ENCODE measurements around the gene FAM98B. TPM values are rescaled to one million over a fixed set of nuclear protein-coding genes. Genes with fewer than 3 reads are reported as not detected.

The FAM98B gene
- total RNA-seq, result 6.7 and 7.2 TPM in 2 replicates

DNA sequence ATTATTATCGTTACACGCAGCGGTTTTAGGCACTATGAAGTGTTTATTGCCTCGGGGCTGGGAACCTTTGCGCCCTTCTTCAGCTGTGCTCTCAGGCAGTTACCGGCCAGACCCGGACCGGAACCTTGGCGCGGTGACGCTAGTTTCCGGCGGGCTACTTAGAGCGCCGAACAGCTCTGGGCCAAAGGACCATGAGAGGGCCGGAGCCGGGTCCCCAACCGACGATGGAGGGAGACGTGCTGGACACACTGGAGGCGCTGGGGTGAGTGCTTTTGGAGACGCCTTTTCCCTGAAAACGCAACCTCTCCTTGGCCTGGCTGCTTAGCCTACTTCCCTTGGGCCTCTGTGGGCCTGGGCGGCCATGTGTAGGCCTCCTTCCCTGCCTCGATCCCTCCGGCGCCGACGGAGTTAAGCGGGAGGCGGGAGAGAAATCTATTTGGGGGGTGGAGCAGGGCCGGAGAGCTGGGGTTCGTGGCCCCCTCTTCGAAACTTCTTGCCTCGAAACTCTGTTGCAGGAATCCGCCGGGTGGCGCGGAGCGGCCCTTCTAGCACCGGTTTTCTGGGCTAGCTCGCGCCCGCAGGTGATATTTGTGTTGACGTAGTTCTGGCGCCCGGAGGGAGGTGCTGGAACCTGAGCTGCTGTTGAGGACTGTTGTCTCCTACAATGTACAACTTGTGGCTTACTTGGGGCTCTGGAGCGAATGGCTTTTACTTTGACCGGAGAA is at the start of gene FAM98B:
Gene FAM98B, plus strand, starts transcription at position 157 of the 725 bp plus-strand sequence. Its CDS starts 35 bp downstream, at position 192.

Other genes starting within 250 kb of the FAM98B start
- gene SPRED1, start 201.3 kb upstream of the FAM98B start, total RNA-seq, result 39.3 and 50.0 TPM in 2 replicates
- gene RASGRP1, start 110.7 kb downstream of the FAM98B start, total RNA-seq, result 1.1 and 5.1 TPM in 2 replicates

Data from smooth muscle cell of the pulmonary artery (primary cell).